ENCODE results near the gene RAB27B. TPM values are rescaled to one million over a fixed set of nuclear protein-coding genes. Genes with fewer than 3 reads are reported as not detected.

The RAB27B gene
- total and polyA plus RNA-seq, 10 of the 15 experiments (the other 5 are each of a cell fraction or from before 2014, with no cell fraction given): under 0.01 to 0.03 TPM; not detected in 8

DNA sequence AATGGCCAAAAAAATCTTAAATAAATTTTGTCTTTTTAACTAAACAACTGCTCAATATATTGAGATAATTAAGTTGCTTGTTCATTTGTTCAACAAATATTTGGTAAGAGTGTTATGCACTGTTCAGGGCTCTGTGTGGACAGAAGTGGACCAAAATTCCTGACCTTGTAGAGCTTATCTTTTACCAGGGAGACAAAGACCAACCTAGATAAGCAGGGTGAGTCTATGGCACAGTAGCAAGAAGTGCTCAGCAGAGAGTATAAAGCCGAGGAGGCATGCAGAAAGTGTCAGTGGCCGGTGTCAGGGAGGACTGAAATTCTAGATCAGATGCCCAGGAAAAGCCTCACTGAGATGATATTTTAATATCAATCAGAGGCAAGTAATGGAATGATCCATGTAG, 2.6 kb downstream of the RAB27B start (continued):
- TF ChIP-seq BMI1 (IDR thresholded peaks at IDR 0.05; ENCODE audit: borderline replicate concordance) (no peak), JUNB (IDR thresholded peaks at IDR 0.05) (no peak), ZBED1 (IDR thresholded peaks at IDR 0.05; ENCODE audit: borderline replicate concordance) (no peak)

DNA sequence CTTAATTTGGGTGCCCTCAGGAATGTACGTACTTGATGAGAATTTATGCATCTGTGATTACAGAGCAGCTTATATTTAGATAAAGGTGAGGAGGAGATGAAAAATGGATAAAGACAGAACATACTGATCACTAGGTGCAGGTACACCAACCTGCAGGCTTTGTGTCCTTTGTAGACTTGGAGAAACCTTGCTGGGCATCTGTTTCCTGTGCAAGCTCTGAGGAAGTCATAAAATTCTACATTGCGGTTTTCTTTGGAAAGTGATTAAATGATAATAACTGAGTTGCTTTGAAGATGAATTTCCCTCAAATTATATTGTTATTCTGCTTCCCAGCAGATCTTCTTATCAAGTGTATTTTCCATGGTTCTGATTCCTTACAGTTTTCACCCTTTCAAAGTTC, 7.7 kb downstream of the RAB27B start:
- no peak overlapping the region for H3K4me2 ChIP-seq (ENCODE audit: control insufficient read depth, insufficient read depth)
- no peaks in the 10 kb centered on the region for H3K36me3 ChIP-seq (ENCODE audit: control insufficient read depth in 2 of 2, insufficient read depth in 2 of 2, low read length in 1 of 2)
- in situ Hi-C loops (cut with MboI): no loop called here
- no TSS peak for BruUV-seq (replicated peaks)
- no peaks in the 10 kb centered on the region for H3K79me2 ChIP-seq (ENCODE audit: control insufficient read depth, insufficient read depth, low read length)
- SMC1A ChIA-PET (ENCODE audit: uncharacterized antibody, unreplicated experiment): interaction anchor here (0.7 kb wide), 1 partner anchor 18 kb away, joined by 3 read pairs; no protein-coding TSS in a partner anchor
- RAD21 ChIA-PET (ENCODE audit: unreplicated experiment): no interaction called here
- H3K27ac ChIP-seq (ENCODE audit: control insufficient read depth, insufficient read depth): no peak overlapping the region
- CTCF ChIA-PET: no interaction called here
- TF ChIP-seq, protein P1, sequence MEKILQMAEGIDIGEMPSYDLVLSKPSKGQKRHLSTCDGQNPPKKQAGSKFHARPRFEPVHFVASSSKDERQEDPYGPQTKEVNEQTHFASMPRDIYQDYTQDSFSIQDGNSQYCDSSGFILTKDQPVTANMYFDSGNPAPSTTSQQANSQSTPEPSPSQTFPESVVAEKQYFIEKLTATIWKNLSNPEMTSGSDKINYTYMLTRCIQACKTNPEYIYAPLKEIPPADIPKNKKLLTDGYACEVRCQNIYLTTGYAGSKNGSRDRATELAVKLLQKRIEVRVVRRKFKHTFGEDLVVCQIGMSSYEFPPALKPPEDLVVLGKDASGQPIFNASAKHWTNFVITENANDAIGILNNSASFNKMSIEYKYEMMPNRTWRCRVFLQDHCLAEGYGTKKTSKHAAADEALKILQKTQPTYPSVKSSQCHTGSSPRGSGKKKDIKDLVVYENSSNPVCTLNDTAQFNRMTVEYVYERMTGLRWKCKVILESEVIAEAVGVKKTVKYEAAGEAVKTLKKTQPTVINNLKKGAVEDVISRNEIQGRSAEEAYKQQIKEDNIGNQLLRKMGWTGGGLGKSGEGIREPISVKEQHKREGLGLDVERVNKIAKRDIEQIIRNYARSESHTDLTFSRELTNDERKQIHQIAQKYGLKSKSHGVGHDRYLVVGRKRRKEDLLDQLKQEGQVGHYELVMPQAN (conservative IDR thresholded peaks at IDR 0.05): no peak
- H3K9me3 ChIP-seq (replicated peaks; ENCODE audit: control insufficient read depth, insufficient read depth, low read length): no peaks in the 10 kb centered on the region
- WGBS (ENCODE audit: insufficient coverage, insufficient replicate concordance, low lambda C conversion rate, missing lambda C conversion rate): 18% methylated on average over 2 of the region's 2 CpGs
- POLR2A ChIA-PET: no interaction called here
- intact Hi-C loops (cut with micrococcal nuclease; ENCODE audit: unreplicated experiment): no loop called here
- ATAC-seq (no peak), DNase-seq (ENCODE audit: low read depth, low spot score) (no peak), FAIRE-seq (no peak)
- H4K20me1 ChIP-seq (ENCODE audit: control insufficient read depth, insufficient read depth): no peaks in the 10 kb centered on the region
- no peaks in the 10 kb centered on the region for H3K4me1 ChIP-seq (ENCODE audit: control insufficient read depth, insufficient read depth, low read length)
- no peak overlapping the region for H3K4me3 ChIP-seq
- no peak overlapping the region for H3K9ac ChIP-seq (ENCODE audit: control insufficient read depth, insufficient read depth, low read length)
- no peaks in the 10 kb centered on the region for H3K27me3 ChIP-seq (replicated peaks in 1 of 2; ENCODE audit: control insufficient read depth in 2 of 2, insufficient read depth in 2 of 2, low read length in 1 of 2)
- no peak overlapping the region for H2AFZ ChIP-seq (ENCODE audit: control insufficient read depth, low read depth, low read length)

DNA sequence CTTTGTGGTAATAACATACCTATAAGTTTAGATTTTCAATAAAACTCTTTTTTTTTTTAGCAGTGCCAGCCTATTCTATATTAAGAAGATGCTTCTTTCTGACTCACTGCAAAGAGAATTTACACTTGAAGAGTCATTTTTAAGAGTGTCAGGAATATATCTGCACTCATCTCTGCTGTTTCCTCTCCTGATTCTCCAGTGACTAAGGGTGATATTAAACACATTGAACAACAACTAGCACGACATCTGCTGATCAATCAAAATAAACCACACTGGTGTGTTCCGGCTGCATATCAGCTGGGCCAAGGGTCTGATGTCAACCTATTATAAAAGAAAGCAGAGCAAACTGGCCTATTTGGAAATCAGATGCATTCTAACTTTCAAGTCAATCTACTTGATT, 15.0 kb downstream of the RAB27B start:
- CTCF ChIA-PET: no interaction called here
- FAIRE-seq (no peak), DNase-seq (ENCODE audit: low read depth, low spot score) (no peak), ATAC-seq (no peak)
- RAD21 ChIA-PET (ENCODE audit: unreplicated experiment): no interaction called here
- Histone ChIP-seq H3K4me3 (no peak overlapping the region), H3K9me3 (replicated peaks; ENCODE audit: control insufficient read depth, insufficient read depth, low read length) (no peaks in the 10 kb centered on the region), H3K4me2 (ENCODE audit: control insufficient read depth, insufficient read depth) (no peak overlapping the region), H3K27ac (ENCODE audit: control insufficient read depth, insufficient read depth) (no peak overlapping the region), H4K20me1 (ENCODE audit: control insufficient read depth, insufficient read depth) (no peaks in the 10 kb centered on the region), H3K9ac (ENCODE audit: control insufficient read depth, insufficient read depth, low read length) (no peak overlapping the region), H3K79me2 (ENCODE audit: control insufficient read depth, insufficient read depth, low read length) (no peaks in the 10 kb centered on the region), H3K4me1 (ENCODE audit: control insufficient read depth, insufficient read depth, low read length) (no peaks in the 10 kb centered on the region), H2AFZ (ENCODE audit: control insufficient read depth, low read depth, low read length) (no peak overlapping the region), H3K27me3 (replicated peaks in 1 of 2; ENCODE audit: control insufficient read depth in 2 of 2, insufficient read depth in 2 of 2, low read length in 1 of 2) (no peaks in the 10 kb centered on the region; a peak in 1 of 4 replicates), H3K36me3 (ENCODE audit: control insufficient read depth in 2 of 2, insufficient read depth in 2 of 2, low read length in 1 of 2) (no peaks in the 10 kb centered on the region)
- in situ Hi-C loops (cut with MboI): no loop called here
- no TSS peak for BruUV-seq (replicated peaks)
- SMC1A ChIA-PET (ENCODE audit: uncharacterized antibody, unreplicated experiment): no interaction called here
- WGBS (ENCODE audit: insufficient coverage, insufficient replicate concordance, low lambda C conversion rate, missing lambda C conversion rate): 38% methylated on average over 2 of the region's 2 CpGs
- POLR2A ChIA-PET: no interaction called here
- intact Hi-C loops (cut with micrococcal nuclease; ENCODE audit: unreplicated experiment): no loop called here
- TF ChIP-seq, protein P2, sequence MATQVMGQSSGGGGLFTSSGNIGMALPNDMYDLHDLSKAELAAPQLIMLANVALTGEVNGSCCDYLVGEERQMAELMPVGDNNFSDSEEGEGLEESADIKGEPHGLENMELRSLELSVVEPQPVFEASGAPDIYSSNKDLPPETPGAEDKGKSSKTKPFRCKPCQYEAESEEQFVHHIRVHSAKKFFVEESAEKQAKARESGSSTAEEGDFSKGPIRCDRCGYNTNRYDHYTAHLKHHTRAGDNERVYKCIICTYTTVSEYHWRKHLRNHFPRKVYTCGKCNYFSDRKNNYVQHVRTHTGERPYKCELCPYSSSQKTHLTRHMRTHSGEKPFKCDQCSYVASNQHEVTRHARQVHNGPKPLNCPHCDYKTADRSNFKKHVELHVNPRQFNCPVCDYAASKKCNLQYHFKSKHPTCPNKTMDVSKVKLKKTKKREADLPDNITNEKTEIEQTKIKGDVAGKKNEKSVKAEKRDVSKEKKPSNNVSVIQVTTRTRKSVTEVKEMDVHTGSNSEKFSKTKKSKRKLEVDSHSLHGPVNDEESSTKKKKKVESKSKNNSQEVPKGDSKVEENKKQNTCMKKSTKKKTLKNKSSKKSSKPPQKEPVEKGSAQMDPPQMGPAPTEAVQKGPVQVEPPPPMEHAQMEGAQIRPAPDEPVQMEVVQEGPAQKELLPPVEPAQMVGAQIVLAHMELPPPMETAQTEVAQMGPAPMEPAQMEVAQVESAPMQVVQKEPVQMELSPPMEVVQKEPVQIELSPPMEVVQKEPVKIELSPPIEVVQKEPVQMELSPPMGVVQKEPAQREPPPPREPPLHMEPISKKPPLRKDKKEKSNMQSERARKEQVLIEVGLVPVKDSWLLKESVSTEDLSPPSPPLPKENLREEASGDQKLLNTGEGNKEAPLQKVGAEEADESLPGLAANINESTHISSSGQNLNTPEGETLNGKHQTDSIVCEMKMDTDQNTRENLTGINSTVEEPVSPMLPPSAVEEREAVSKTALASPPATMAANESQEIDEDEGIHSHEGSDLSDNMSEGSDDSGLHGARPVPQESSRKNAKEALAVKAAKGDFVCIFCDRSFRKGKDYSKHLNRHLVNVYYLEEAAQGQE (IDR thresholded peaks at IDR 0.05; ENCODE audit: low read depth, low read length): no peak
- TF ChIP-seq ETV6 (conservative IDR thresholded peaks at IDR 0.05 in 1 of 2, IDR thresholded peaks at IDR 0.05 in 1 of 2; ENCODE audit: borderline replicate concordance in 1 of 2, low read depth in 1 of 2): no peak
- no peak for TF ChIP-seq RAD51 (IDR thresholded peaks at IDR 0.05)
- no peak for TF ChIP-seq JUNB (IDR thresholded peaks at IDR 0.05)
- TF ChIP-seq ATF7 (IDR thresholded peaks at IDR 0.05; ENCODE audit: low read depth): no peak
- no peak for TF ChIP-seq IKZF1 (conservative IDR thresholded peaks at IDR 0.05)
- TF ChIP-seq ZNF274 (IDR thresholded peaks at IDR 0.05; ENCODE audit: insufficient read depth, insufficient read length): no peak
- TF ChIP-seq SREBF2 (IDR thresholded peaks at IDR 0.05; ENCODE audit: low read length): no peak
- TF ChIP-seq, protein P3, sequence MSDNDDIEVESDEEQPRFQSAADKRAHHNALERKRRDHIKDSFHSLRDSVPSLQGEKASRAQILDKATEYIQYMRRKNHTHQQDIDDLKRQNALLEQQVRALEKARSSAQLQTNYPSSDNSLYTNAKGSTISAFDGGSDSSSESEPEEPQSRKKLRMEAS (IDR thresholded peaks at IDR 0.05; ENCODE audit: low read depth, low read length): no peak
